HG02981 (cell line): ENCODE results near the gene PCSK1.

Experiments
- ATAC-seq: cut with Tn5 transposase; IDR thresholded peaks from one replicate; pipeline ENCODE4 v1.9.1; 2021; ENCODE audit warnings: mild to moderate bottlenecking, moderate library complexity; ENCODE audit not compliant: unreplicated experiment

Gene PCSK1

DNA sequence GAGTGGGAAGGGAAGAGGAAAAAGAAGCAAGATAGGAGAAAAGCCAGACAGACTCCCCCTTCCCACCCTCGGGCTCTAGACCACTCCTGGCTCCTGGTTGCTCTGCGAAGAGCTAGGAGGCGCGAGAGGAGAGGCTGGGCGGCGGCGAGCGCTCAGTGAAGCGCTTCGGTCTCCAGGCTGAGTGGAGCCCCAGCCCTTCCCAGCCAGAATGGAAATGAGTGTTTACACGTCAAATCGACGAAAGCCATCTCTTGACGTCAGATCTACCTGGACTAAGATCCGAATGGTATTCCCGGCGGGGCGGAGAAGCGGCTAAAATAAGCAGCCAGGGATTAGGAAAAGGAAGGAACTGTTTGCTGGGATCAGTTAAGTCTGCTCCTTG is at the start of gene PCSK1:
TSS of gene PCSK1 (minus strand) at position 183 of the 382 bp plus-strand sequence. CDS start 206 bp downstream, outside the sequence.
- ATAC-seq = no peak

DNA sequence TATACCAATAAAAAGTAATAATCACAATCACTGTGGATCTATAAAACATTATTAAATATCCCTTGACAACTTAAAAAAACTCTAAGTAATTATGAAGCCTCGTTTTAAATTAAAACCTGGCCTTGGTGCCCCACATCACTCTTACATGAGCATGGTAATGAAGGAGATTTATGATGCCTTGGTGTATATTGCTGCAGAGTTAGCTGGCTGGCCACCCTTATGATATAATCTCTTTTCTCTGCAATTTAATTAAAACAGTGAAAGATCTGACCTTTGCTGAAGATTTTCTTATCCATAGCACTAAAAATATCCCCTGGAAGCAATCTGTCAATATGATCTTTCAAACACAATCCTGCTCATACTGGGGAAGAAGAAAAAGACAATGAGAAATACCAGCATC is 48.8 kb upstream of the PCSK1 start:
- no peak for ATAC-seq

DNA sequence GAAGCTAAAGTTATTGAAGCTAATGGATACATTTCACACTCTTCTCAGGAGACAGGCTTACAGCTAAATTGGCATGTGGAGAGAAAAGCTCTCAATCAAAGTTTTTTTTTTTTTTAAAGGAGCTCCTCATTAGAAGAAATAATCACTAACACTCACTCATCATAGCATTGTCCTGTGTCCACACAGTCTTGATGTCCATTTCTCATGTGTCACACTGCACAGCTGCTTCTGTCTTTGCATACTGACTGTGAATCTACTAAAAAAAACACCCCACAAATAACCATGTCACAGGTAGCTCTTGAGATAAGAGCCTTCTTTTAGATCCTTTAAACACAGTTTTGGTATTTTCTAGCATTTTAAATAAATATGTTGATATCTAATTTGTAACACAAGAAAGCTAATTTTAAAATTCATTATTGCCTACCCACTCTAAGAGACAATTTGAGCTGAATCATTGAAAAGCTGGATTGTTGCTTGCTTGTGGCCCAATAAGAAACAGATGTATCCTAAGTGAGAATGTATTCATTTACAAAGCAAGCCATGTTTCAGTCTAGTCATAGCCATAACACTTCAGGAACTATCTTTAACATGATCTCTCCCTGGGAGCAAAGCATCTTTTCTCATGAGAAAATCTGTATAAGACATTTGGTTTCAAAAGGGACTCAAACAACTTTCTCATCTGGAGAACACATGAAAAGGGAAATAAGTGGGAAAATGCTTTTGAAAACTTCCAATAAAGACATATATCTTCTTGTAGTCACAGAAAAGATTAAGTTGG is 48.1 kb upstream of the PCSK1 start:
- ATAC-seq = no peak

DNA sequence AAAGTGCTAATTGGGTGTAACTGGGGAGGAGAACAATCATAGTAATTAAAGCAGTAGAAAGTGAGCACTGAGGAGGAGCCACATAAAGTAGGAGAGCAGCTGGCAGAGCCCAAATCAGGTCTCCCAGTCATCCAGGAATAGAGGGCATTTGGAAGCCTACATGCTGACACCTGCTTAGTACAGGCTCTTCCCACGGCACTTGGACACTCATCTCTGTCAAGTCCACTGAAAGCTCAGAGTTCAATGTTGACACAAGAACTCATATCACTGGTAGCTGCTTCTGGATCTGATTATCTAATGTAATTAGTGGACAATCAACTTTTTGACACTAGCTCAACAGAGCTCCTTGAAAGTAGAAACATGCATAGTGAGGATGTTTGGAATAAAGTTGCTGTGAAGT is 45.9 kb upstream of the PCSK1 start:
- ATAC-seq = no peak

DNA sequence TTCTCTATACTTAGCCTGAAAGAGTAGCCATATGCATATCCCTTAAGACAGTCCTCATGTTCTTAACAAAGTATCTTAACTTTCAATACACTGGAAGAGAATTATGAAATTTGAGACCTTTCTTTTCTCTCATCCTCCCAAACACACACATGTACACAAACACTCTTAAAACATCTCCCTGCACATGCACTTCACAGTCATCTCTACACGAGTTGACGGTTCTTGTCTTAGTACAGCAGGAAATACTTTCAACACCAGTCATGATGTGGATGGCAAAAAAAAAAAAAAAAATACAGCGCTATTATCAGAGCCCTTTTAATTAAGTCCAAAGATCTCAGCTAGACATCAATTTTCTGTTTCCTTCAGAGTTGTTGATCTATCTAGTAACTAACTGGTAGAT is 43.6 kb upstream of the PCSK1 start:
- no peak for ATAC-seq

DNA sequence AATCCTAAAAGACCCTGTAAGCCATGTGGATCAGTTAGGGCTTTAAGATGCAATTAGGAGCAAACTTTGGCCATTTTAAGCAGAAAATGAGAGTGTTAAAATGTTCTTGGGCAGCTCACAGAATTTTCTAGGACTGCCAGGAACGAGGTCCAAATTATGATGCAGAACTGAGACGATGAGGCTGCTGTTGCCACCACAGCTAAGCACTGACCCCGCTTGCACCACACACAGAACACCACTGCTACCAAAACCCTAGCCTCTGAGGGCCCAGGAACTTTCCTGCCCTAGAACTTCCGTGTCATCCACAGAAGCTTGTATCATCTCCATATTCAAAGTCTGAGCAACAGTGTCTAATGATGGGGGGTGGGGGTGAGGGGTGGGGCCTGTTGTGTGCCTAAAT is 41.0 kb upstream of the PCSK1 start:
- ATAC-seq = no peak

DNA sequence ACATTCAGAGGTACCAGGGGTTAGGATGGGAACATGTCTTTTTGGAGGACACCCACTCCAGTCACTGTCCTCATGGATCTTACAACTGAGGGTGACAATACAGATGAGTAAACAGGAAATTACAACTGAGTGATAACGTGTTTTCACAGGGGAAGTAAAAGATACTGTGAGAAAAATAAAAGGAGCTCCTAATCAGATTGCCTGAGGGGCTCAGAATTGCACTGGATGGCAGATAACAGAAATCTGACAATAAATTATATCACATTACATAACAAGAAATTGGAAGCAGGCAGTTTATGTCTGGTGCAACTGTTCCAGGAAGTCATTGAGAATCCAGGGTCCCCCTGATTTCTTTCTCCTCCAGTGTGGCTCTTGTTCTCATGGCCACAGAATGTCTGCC is 40.1 kb upstream of the PCSK1 start:
- ATAC-seq = no peak

DNA sequence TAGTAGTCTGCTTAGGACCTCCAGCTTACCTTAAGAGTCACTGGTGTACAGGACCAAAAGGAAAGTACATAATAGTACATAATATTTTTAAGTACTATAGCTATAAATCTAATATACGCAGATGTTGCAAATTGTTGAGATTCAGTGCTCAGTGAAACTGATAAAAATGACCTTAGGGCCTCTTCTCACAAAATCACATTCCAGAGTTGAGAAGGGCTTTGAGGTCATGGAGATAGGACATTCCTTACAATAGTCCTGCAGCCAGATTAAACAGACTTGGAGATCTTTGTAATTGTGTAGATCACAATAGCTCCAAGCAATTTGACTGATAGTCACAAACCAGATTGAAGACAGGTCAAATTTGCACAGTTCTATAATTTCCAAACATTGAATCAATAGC is 37.7 kb upstream of the PCSK1 start:
- no peak for ATAC-seq

DNA sequence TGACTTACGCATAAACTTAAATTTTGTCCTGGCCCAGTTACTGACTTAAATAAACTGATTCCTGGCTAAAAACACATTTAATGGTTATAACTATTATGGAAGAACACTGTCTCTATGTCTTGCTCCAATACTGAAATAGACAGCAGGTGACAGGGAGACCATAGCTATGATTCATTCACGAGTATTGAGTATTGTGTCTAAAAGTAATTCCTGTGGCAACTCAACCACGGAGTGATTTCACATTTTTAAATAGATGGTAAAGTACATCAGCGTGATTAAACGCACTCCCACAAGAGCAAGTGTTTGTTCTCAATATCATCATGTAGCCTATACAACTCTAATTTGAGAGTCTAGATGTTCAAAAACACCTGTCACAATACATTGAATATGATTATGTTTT is 35.9 kb upstream of the PCSK1 start:
- no peak for ATAC-seq

DNA sequence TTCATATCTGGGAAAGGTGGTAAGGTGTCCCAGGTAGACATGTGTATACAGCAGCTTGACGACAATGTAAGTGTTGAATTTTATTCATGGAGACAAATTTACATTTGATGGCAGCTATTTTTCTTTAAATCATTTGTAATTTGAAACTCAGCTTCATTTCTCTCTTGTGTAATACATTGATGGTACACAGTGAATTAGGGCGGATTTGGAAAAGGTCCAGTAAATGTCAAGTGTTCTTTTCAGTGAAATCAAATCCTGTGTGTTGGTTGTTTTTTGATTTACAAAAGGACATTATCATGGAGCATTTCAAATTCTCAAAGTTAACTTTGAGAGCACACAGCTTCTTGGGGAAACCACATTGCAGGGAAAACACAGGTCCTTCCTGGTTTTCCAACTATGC is 30.0 kb upstream of the PCSK1 start:
- ATAC-seq = no peak

DNA sequence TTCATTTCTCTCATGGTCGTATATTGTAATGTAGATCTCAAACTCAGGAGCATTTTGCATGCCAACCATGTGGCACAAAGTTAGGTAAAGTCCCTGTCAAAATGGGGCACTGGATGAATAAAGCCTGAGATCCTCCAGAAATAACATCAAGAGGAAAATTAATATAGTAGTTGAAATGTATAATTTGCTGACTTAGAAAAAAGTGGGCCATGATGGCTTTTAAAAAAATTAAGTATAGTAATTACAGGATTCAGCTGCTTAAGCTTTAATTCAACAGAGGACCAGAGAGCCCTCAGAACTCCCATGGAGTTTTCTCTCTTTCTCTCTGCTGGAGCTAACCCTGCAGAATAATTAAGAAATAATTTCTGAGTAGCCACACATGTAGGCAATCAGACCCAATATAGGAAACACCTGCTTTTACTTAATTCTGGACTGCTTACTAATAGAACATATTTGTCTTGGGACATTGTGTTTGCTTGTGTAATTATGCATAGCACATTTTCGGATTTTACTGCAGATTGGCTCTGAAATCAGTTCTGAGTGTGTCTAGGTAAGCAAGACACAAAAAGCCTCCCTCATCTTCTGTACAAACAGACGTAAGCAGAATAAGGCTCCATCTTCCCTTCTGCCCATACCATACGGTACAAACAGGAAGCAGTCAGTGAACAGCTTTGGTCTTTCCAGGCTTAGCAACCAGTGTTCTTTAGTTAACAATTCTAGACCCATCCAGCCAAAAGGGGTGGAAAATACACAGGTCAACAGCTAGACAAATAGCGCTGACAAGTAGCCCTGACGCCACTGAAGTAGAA is 26.5 kb upstream of the PCSK1 start:
- ATAC-seq = no peak

DNA sequence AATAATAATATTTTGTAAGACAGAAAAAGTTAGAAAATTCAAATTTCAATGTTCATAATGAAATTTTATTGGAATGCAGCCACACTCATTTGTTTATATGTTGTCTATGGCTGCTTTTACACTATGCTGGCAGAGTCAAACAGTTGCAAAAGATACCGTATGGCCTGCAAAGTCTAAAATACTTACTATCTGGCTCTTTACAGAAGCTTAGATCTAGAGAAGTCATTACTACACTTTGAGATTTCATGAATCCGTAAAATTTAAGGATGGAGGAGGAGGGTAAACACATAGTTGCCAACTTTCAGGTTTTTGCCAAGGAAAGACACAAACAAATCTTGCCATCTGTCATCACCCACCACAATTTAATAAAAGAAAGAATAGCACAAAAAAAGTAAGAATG is 25.1 kb upstream of the PCSK1 start:
- ATAC-seq = no peak

DNA sequence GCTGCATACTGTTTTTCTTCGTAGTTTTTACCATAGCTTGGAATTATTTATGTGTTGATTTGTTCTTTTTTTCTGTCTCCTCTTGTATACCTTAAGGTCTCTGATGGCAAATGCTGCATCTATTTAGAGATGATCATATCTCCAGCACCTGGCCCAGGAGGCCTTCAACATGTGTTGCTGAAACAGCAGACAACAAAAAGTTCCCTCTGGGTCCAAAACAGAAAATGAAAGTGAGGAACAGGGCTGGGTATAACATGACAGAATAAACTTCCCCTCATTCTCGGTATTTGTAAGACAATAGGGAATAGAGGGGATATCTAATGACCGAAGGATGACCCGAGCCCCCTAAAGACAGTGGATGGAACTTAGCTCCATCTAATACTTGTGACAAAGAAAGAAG is 22.7 kb upstream of the PCSK1 start:
- ATAC-seq = no peak

DNA sequence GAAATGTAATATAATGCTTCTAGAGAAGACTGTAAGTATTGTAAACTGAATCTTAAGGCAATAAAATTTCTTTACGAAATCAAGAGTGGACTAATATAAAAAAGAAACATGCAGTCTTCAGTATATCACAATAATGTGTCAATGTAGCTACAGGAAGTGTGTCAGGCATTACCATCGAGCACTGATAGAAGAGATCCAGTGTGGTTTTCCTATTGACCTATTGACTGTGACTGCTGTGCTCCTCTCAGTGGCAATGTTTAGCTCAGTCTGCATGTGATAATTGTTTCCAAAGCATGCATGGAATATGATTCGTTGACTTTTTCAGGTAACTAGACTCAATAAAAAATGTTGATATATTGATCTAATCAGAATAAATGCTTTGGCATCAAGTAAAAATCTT is 20.3 kb upstream of the PCSK1 start:
- ATAC-seq = no peak

DNA sequence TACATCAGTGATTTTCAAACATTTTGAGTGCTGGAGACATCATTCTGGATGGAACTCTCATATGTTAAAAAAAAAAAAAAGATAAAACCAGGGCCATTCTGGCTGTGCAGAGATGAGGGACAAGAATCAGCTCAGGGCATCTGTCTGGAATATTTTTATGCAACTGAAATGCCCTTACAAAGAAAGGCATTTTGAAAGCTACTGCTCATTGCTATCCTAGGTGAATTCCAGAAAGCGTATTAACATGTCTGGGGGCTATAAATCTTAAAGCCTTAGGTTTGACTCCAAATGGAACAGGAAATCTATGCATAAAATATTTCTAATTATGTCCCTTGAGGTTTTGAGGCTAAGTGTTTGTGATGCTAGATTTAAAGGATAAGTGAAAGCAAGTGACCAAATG is 14.9 kb upstream of the PCSK1 start:
- ATAC-seq = no peak

DNA sequence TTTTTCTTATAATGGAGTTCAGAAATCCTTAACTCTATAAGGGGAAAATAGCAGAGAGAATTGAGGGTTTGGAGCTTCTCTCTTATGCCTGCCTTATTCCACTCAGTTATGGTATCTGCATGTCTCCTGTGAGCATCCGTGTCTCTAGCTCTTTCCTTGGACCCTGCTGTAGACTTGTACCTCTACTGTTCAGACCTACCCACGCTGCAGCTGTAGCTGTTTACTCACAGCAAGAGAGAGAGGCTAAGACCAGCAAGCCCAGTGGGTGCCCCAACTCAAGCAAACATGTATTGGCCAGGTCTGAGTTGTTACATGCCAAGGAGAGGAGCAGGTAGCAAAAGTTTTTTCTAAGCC is 7.1 kb upstream of the PCSK1 start:
- ATAC-seq = peak; percentile 18

DNA sequence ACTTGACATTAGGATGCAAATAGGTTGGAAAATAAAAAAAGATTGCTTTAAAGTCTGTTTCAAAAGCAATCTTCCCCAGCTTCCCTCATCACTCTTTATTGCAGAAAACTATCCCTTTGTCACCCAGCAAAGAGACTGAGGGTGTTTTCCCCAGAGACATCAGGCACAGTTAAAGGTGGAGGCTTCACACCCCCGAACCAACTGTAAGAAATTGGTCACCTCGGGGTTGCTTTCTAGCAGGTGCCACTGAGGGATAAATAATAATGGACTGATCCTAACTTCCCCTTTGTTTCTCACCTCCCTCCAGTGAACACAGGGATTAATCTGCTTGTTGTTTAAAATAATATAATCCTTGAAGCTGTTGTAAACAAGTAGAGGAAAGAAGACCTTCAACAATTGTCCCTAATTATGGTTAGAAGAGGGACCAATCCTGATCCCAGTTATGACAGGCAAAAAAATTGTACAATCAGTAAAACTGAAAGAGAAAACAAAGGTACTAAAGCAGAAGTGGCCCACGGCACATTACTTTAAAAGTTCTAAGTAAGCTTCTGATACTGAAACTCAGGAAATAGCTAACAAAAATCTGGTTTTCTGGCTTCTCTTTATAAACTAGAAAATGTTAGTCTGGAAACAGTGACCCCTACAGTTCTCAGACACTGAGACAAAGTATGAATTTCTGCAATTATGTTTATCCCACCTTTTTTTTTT is 6.6 kb upstream of the PCSK1 start:
- peak; percentile 93 for ATAC-seq

DNA sequence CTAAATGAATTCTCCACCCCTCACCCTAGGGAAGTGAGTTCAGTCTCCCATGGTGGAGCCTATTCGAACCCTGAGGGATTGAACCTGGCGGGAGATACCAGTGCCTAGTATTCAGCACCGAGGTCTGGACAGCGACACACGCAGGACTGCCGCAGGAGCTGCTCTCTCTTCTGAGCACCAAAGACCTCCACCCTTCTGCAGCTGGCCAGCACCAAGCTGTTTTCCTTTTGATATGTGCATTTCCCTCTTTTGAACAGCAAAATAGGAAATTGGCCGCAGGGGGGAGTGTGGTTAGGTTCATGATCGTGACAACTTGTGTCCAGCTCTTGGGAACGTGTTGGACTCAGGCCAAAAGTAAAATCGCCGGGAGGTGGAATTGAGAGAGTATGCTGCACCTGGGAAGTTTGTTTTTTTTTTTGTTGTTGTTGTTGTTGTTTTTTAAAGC is 1.2 kb upstream of the PCSK1 start:
- peak; percentile 65 for ATAC-seq

DNA sequence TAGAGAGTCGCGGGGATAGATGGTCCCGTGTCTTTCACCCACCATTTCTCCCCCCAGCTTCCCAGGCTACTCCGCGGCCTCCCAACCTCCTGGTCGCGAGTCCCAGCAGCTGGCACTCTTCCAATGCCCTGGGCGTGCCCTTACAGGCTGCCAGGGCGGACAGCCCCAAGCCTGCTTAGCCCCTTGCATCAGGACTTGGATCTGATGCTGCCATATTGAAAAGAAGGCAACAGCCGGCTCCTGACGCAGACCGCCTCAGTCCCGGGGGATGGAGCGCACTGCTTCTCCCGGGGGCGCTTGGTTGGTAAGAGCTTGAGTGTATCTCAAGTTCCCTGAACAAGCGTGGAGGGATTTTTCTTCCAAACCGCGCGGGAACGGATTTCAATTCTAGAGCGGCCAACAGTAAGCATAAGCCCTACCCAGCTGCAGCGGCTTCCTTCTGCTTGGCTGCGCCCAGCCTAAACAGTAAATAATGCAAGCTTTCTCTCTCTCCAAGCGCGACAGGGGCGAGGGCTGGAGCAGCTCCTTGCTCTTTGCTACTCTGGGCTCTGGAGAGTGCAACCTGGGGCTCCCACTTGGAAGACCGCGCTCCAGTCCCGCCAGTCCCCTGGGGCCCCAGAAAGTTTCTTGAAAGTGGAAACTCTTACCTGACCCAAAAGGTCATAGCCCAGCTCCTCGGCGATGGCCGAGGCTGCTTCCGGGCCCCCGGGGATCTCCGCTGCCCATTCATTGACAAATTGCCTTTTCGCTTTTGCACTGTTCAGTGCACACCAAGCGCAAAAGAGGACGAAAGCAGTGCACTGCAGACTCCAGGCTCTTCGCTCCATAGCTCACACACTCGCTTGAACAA is 607 bp downstream of the PCSK1 start:
- ATAC-seq = no peak

DNA sequence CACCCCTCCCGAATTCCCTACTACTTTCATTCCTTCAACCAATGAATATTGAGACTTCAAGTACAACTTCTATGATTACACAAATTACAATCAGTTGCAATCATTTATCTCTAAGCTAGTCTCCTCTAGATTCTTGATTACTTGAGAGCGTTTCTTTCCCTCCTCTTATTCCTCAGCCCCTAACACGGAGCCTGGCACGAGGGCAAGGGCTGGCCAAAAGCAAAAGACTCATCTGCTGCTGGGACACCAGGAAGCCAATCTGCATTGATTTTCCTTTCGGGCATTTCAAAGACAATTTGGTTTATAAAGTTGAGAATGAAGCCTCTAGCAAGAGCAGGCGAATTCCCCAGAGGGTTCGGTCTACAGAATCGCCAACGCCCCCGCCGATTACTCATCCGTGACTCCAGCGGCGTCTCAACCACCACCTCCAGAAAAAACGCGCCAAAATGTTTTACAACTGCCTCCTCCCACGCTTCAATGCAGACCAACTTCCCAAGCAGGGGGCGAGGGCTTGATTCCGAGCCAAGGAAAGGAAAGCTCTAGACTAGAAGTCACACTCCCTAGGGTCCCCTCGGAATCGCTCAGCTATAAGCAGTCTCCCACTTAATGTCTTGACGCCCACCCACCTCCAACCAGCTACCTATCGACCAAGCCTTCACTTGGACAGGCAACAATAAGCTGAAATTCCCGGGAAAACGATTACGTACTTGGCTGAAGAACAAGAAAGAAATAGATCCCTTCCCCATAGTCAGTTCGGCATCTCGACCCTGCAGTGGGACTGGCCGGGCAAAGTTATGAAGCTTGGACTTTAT is 1.5 kb downstream of the PCSK1 start:
- ATAC-seq = no peak
